ENCODE measurements around the gene BPGM.
"Not testable (repeated sequence)": the region's sequence is repeated elsewhere in the genome, so short reads cannot be mapped to it uniquely, and the experiment has no call there.

Gene BPGM

DNA sequence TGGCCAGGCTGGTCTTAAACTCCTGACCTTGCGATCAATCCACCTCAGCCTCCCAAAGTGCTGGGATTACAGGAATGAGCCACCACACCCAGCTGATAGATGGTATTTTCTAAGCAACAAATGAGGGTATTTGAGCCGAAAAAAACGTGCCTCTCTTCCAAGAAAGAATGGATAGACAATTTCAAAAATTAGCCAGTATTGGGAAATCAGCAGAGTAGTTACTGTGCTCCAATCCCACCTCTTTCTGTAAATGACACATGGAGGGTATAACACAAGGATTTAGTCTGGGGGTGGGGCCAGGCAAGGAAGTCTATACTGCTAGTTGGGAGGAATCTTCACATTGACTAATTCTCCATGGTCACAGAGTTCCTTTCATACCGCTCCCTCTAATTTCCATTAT, 9.2 kb upstream of the BPGM start:
- no peaks in the 10 kb centered on the region for H3K9me3 ChIP-seq (ENCODE audit: low read depth, low read length)
- H3K4me3 ChIP-seq = no peak overlapping the region
- TF ChIP-seq EZH2 (IDR thresholded peaks at IDR 0.05) (no peak), POLR2AphosphoS5 (IDR thresholded peaks at IDR 0.05; ENCODE audit: borderline replicate concordance, low read depth, low read length) (no peak)
- DNase-seq (ENCODE audit: low read depth, low spot score) = no peak
- H3K27ac ChIP-seq = no peak overlapping the region
- H3K9ac ChIP-seq (ENCODE audit: insufficient read length) = no peak overlapping the region
- no peaks in the 10 kb centered on the region for H3K36me3 ChIP-seq (ENCODE audit: insufficient read depth, low read length)

- H3K4me3 ChIP-seq = no peak overlapping the region
- no peak overlapping the region for H3K27ac ChIP-seq
- H3K36me3 ChIP-seq (ENCODE audit: insufficient read depth, low read length) = no peaks in the 10 kb centered on the region
- no peak for TF ChIP-seq FOXP2 (optimal IDR thresholded peaks at IDR 0.05; ENCODE audit: control extremely low read depth, extremely low read length, insufficient read depth)
- TF ChIP-seq POLR2AphosphoS5 (IDR thresholded peaks at IDR 0.05; ENCODE audit: borderline replicate concordance, low read depth, low read length) = no peak
- TF ChIP-seq EZH2 (IDR thresholded peaks at IDR 0.05) = no peak
- DNase-seq (ENCODE audit: low read depth, low spot score) = no peak
- H3K9me3 ChIP-seq (ENCODE audit: low read depth, low read length) = no peaks in the 10 kb centered on the region
- H3K9ac ChIP-seq (ENCODE audit: insufficient read length) = no peak overlapping the region
Observed at GRCh38 chr7:134637934-134638719, 8.5 kb upstream of the BPGM start.

DNA sequence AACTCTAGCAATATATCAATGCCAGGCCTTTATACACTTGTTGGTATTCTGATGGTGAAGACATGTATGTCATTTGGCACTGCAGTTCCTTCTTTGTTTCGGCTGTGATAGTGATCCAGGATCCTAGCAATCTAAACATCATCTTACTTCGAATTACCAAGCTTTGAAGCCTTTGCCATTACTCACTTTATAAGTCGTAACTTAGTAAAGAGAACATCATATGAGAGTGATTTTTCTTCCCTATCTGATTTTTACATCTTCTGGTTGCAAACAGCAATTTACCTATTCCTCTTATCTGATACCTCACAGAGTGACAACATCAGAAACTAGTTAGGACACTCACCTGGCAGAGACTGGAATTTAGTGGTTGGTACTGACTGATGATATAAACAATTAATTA, 7.6 kb upstream of the BPGM start:
- Histone ChIP-seq H3K9ac (ENCODE audit: insufficient read length) (no peak overlapping the region), H3K4me3 (no peak overlapping the region), H3K9me3 (ENCODE audit: low read depth, low read length) (no peaks in the 10 kb centered on the region), H3K27ac (no peak overlapping the region), H3K36me3 (ENCODE audit: insufficient read depth, low read length) (no peaks in the 10 kb centered on the region)
- DNase-seq (ENCODE audit: low read depth, low spot score) = no peak
- TF ChIP-seq POLR2AphosphoS5 (IDR thresholded peaks at IDR 0.05; ENCODE audit: borderline replicate concordance, low read depth, low read length) = no peak
- no peak for TF ChIP-seq EZH2 (IDR thresholded peaks at IDR 0.05)
- no peak for TF ChIP-seq FOXP2 (optimal IDR thresholded peaks at IDR 0.05; ENCODE audit: control extremely low read depth, extremely low read length, insufficient read depth)

DNA sequence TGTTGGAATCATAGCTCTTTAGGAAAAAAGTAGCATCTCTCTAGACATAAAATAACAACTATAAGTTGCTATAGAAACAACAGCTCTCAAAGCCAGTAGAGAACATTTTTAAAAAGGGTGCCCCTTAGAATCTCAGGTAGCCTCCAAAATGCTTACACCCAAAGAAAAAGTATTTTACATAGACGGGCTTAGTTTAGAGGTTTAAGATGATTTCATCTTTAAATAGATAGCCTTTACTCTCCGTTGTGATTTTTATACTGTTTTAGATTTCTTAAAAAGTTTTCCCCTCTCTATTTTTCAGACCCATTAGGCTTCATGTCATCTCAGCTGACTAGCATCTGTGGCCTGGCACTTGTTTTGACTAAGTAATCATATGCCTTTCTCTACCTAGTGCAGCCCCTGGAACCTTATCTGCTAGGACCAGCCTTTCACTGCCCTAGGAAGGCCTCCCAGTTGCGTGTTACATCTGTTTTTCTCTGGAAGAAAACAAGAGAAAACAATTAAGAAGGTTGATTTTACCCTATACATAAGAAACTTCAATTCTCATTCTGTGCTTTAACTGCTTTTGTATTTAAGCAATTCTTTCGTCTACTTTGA, 6.9 kb upstream of the BPGM start:
- Histone ChIP-seq H3K4me3 (no peak overlapping the region), H3K36me3 (ENCODE audit: insufficient read depth, low read length) (no peaks in the 10 kb centered on the region), H3K9ac (ENCODE audit: insufficient read length) (no peak overlapping the region), H3K27ac (no peak overlapping the region), H3K9me3 (ENCODE audit: low read depth, low read length) (no peaks in the 10 kb centered on the region)
- DNase-seq (ENCODE audit: low read depth, low spot score) = no peak
- TF ChIP-seq FOXP2 (optimal IDR thresholded peaks at IDR 0.05; ENCODE audit: control extremely low read depth, extremely low read length, insufficient read depth) (no peak), EZH2 (IDR thresholded peaks at IDR 0.05) (no peak)

GRCh38 chr7:134640842-134641715, 5.6 kb upstream of the BPGM start:
- H3K36me3 ChIP-seq (ENCODE audit: insufficient read depth, low read length) = no peaks in the 10 kb centered on the region
- H3K27ac ChIP-seq = no peak overlapping the region
- H3K9ac ChIP-seq (ENCODE audit: insufficient read length) = no peak overlapping the region
- TF ChIP-seq POLR2AphosphoS5 (IDR thresholded peaks at IDR 0.05; ENCODE audit: borderline replicate concordance, low read depth, low read length) = no peak
- DNase-seq (ENCODE audit: low read depth, low spot score) = no peak
- no peaks in the 10 kb centered on the region for H3K9me3 ChIP-seq (ENCODE audit: low read depth, low read length)
- H3K4me3 ChIP-seq = no peak overlapping the region

DNA sequence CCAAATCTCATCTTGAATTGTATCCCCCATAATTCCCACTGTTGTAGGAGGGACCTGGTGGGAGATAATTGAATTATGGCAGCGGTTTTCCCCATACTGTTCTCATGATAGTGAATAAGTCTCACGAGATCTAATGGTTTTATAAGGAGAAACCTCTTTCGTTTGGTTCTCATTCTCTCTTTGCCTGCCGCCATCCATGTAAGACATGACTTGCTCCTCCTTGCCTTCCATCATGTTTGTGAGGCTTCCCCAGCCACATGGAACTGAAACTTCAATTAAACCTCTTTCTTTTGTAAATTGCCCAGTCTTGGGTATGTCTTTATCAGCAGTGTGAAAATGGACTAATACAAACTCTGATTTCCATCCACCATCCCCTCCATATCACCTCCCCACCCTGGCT, 4.7 kb upstream of the BPGM start:
- H3K4me3 ChIP-seq; H3K36me3 ChIP-seq (ENCODE audit: insufficient read depth, low read length); DNase-seq (ENCODE audit: low read depth, low spot score); H3K9ac ChIP-seq (ENCODE audit: insufficient read length); H3K27ac ChIP-seq; H3K9me3 ChIP-seq (ENCODE audit: low read depth, low read length): not testable (repeated sequence)

- Histone ChIP-seq H3K4me3 (no peak overlapping the region), H3K27ac (no peak overlapping the region), H3K36me3 (ENCODE audit: insufficient read depth, low read length) (no peaks in the 10 kb centered on the region), H3K9ac (ENCODE audit: insufficient read length) (no peak overlapping the region), H3K9me3 (ENCODE audit: low read depth, low read length) (no peaks in the 10 kb centered on the region)
- TF ChIP-seq FOXP2 (optimal IDR thresholded peaks at IDR 0.05; ENCODE audit: control extremely low read depth, extremely low read length, insufficient read depth) = no peak
- no peak for TF ChIP-seq EZH2 (IDR thresholded peaks at IDR 0.05)
- TF ChIP-seq POLR2AphosphoS5 (IDR thresholded peaks at IDR 0.05; ENCODE audit: borderline replicate concordance, low read depth, low read length) = no peak
- DNase-seq (ENCODE audit: low read depth, low spot score) = no peak
Observed at GRCh38 chr7:134643131-134643530, 3.5 kb upstream of the BPGM start.

DNA sequence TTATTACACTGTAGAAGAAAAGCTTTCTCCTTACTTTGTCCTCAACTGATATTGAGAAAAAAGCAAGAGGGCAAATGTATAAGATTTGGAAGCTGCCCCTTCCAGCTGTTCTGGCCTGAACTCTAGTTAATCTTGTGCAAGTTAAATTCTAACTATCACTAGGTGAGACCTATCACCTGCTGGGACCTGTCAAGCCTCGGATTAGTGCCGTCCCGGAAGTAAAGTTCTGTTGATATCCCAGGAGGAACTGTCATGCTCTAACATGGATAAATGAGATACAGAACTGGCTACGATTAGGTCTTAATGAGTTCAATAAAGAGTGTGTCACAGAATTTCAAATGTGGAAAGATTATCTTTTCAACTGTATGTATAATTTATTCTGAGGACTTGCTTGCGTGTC, 1.2 kb upstream of the BPGM start:
- TF ChIP-seq FOXP2 (optimal IDR thresholded peaks at IDR 0.05; ENCODE audit: control extremely low read depth, extremely low read length, insufficient read depth) (no peak), EZH2 (IDR thresholded peaks at IDR 0.05) (no peak), POLR2AphosphoS5 (IDR thresholded peaks at IDR 0.05; ENCODE audit: borderline replicate concordance, low read depth, low read length) (no peak)
- no peak overlapping the region for H3K27ac ChIP-seq

More for the DNA sequence above, 1.2 kb upstream of the BPGM start:
- no peaks in the 10 kb centered on the region for H3K9me3 ChIP-seq (ENCODE audit: low read depth, low read length)
- no peaks in the 10 kb centered on the region for H3K36me3 ChIP-seq (ENCODE audit: insufficient read depth, low read length)
- no peak for DNase-seq (ENCODE audit: low read depth, low spot score)
- H3K4me3 ChIP-seq = peak overlapping the region; percentile 97
- H3K9ac ChIP-seq (ENCODE audit: insufficient read length) = peak overlapping the region; percentile 87
